HTERT RPE-1 (cell line): Measurements from ENCODE around the gene RBM47.
"Not testable (repeated sequence)": the region's sequence is repeated elsewhere in the genome, so short reads cannot be mapped to it uniquely, and the experiment has no call there.

ENCODE experiments used
- in situ Hi-C: fragments of 300-500 bp; cut with MboI; formaldehyde crosslinking; loops from 4 replicates; pipeline ENCODE4 v1.14.3; 2020; ENCODE audit warnings: low sequenced_read_pairs

Gene RBM47

DNA sequence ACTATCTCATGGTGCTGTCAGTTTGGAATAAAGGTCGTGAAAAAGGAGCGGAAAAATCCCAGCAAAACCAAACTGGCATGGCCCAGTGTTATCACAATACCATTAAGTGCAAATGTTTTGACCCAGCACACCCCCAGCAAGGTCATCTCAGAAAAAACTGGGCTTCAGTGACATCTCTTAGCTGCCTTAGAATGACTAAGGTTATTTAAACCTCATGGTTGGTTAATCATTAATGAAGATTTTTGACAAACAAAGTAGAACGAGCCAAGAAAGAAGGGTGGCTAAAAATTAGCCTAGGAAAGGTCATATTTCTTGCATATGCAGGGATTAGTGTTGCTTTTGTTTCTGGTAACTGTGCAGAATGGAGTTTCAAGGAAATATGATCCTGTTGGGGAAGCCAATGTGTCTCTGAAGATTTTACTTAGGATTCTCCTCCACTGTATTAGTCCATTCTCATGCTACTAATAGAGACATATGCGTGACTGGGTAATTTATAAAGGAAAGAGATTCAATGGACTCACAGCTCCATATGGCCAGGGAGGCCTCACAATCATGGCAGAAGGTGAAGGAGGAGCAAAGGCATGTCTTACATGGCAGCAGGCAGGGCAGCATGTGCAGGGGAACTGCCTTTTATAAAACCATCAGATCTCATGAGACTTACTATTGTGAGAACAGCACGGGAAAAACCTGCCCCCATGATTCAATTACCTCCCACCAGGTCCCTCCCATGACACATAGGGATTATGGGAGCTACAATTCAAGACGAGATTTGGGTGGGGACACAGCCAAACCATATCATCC lies 211.0 kb downstream of the RBM47 start:
- in situ Hi-C loops, result no loop called here

GRCh38 chr4:40417941-40418340 lies 211.7 kb downstream of the RBM47 start:
- in situ Hi-C loops, result no loop called here

DNA sequence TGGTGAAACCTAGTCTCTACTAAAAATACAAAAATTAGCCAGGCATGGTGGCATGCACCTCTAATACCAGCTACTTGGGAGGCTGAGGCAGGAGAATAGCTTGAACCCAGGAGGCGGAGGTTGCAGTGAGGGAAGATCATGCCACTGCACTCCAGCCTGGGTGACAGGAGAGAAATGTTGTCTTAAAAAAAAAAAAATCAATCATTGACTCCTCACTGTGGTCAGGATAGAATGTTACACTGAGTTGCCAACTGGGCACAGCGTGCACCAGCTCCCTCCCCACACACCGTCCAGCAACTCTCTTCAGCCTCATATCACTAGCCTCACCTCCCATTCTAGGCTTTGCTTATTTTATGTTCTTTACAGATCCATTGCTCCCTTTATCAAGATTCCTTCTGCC lies 215.0 kb downstream of the RBM47 start:
- in situ Hi-C loops, result no loop called here

DNA sequence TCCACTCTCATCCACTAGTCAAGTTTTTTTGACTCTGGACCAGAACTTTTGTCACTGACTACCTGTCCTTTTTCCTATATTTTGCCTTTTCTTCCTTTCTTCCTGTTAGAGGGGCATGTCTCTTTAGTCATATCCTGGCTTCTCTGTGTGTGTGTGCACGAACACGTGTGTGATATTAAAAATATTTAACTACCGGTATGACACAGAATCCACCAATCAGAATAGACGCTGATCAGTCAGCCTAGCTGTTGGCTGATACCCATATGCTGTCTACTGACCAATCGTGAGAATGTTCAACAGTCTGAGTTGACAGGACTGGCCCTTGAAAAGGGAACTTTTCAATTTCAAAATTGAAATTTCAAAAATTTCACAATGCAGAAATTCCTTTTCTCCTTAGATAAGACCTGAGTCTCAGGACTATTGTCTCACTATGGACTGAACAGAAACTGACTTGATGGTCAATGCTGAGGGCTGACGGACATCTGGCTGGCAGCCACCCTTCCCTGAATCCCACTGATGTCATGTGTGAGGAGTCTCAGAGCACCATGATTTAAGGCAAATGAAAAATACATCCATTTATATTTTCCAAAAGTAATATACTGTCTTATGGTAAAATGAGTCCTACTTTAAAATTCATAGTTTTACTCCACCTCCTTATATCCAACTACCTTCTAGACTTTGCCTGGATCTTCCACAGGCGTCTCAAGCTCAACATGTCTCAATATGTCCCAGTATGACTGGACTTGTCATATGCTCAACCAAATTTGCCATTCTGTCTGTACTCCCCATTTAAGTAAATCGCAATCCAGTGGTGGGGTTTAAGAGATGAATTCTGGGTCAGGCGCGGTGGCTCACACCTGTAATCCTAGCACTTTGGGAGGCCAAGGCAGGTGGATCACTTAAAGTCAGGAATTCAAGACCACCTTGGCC lies 216.5 kb downstream of the RBM47 start:
- in situ Hi-C loops, result no loop called here

DNA sequence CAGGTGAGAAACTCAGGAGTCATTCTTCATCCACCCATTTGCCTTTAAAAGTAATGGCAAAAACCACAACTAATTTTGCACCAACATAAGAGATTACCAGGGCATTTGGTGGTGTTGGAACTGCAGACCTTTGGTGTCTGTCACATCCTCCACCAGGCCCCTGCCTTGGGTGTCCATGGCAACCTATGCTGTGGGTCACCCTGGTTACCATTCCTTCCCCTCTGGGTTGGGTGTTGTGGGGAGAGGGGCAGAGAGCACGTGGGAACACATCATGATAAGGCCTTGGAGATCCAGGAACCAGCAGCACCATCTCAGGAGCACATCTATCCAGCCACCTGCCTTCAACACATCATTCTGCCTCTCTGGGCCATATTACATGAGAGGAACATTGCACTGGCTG lies 217.3 kb downstream of the RBM47 start:
- in situ Hi-C loops, result no loop called here

- in situ Hi-C loops, result no loop called here
These were observed 219.8 kb downstream of the RBM47 start for GRCh38 chr4:40409835-40410234.

- in situ Hi-C loops, result not testable (repeated sequence)
These were observed 222.2 kb downstream of the RBM47 start for GRCh38 chr4:40407468-40407867.

DNA sequence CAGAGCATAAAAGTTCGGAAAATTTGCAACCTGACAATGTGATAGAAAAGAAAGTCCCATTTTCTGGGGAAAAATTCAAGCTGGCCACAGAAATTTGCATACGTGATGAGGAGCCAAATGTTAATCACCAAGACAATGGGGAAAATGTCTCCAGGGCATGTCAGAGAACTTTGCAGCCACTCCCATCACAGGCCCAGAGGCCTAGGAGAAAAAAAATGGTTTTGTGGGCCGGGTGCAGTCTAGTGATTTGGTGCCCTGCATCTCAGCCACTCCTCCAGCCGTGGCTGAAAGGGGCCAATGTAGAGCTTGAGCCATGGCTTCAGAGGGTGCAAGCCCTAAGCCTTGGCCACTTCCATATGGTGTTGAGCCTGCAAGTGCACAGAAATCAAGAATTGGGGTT lies 223.3 kb downstream of the RBM47 start:
- in situ Hi-C loops, result no loop called here

DNA sequence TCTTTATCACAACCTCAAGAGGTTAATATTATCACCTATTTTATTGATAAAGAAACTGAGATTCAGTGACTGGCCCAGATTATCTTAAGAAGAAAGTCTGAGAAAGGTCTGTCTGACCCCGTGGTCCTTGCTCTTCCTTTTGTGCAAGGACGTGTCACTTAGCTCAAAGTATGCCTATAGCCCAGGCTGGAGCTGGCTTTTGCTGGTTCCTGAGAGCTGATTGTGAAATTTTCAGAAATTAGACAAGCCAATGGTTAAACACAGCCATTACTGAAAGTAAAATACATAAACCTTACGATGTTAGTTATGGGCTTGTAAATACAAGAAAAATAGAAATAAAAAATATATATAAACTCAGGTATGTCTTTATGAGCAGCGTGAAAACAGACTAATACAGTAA lies 224.5 kb downstream of the RBM47 start:
- in situ Hi-C loops, result no loop called here

DNA sequence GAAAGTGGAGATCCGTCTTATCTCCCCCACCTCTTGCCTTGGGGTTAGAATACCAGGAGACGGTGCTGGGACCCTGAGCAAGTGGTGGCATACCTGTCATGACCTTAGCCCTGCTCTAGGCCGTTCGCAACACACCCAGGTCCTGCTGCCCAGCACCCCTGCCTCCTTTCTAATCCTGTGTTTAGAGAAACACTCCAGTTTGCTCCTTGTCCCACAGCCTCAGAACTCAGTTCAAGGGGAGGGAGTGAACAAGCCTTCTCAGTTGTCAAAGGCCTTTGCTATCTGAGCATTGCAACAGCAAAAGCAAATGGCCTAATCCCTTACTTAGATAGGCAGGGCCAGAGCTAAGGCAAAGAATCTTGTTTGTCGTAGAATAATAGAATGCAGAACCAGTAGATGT lies 226.6 kb downstream of the RBM47 start:
- in situ Hi-C loops, result no loop called here

GRCh38 chr4:40402556-40402955 lies 227.1 kb downstream of the RBM47 start:
- in situ Hi-C loops, result no loop called here

- in situ Hi-C loops, result no loop called here
These were observed 228.0 kb downstream of the RBM47 start for GRCh38 chr4:40401631-40402030.

- in situ Hi-C loops, result no loop called here
These were observed 228.6 kb downstream of the RBM47 start for GRCh38 chr4:40401096-40401495.

GRCh38 chr4:40399578-40399977 lies 230.1 kb downstream of the RBM47 start:
- in situ Hi-C loops, result no loop called here

DNA sequence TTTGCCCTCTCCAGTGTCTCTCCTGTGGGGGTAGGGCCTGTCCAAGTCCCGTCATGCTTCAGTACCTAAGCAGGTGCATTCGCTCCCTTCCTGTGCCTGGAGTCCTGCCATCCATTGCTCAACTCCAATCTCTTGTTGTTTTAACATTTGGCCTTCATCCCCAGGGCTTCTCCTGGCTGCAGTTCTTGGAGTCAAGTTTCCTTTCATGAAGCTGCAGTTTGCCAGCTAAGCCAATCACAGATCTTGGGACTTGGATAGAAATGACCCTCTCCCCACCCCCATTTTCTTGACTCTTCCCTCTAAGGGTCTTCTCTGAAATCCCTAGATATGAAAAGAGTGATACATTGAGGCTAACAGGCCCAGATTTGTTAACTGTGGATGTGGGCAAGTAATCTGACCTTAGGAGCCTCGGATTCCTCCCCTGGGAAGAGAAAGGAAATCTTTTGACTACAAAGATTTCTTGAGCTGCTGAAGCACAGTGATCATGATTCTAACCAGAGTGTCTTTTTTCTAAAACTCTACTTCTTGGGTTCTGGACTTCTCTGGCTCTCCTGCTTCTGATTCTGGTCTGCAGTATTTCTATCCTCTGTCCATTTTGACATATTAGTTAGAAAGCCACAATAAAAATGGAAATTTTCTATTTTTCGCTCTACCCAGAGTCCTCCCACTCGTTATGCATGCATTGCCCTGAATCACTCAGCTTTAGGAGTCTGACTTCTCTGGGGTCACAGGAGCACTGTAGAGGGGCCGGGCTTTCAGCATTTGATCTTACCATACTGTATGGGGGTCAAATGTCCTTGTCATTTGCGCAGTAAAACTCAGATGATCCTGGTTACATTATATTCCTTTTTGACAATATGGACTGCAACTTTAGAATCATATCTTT lies 233.5 kb downstream of the RBM47 start:
- in situ Hi-C loops, result no loop called here

- in situ Hi-C loops, result no loop called here
These were observed 234.3 kb downstream of the RBM47 start for GRCh38 chr4:40395166-40395900.

- in situ Hi-C loops, result no loop called here
These were observed 235.4 kb downstream of the RBM47 start for GRCh38 chr4:40394236-40394635.

DNA sequence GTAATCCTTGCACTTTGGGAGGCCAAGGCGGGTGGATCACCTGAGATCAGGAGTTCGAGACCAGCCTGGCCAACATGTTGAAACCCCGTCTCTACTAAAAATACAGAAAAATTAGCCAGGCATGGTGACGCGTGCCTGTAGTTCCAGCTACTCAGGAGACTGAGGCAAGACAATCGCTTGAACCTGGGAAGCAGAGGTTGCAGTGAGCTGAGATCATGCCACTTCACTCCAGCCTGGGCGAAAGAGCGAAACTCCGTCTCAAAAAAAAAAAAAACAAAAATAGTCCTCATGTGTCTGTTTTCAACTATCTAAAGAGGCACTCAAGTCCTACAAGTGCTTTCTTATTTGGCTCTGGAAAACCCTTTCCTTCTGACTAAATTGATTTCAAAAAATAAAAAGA lies 237.4 kb downstream of the RBM47 start:
- in situ Hi-C loops, result not testable (repeated sequence)

DNA sequence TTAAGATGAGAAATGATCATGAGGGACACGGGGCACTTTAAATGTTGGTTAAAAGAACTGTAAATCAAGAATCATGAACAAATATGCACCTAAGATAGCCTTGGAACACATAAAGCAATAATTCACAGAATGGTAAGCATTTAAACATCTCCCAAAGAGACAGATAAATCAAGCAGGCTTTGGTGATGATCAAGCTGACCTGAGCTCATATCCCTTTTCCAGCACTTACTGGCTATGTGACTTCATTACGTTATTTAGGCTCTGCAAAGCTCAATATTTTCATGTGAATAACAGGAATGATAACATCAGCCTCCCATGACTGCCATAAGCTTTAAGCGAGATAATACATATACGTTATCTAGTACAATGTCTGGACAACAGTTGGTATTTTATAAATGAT lies 239.7 kb downstream of the RBM47 start:
- in situ Hi-C loops, result no loop called here

DNA sequence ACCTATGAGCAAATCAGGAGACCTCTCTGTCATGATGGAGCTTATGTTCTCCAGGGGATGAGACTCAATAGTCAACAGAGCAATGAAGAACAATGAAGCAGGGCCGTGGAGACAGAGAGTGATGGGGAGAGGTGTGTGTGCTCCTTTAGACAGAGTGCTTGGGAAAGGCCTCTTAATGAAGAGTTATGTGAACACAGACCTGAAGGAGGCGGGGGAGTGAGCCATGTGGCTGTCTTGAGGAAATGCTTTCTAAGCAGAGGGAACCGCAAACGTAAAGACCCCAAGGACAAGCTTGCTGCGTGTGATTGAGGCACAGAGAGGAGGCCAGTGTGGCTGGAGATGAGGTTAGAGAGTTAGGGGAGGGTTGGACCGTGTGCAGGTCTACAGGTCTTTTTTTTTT lies 241.4 kb downstream of the RBM47 start:
- in situ Hi-C loops, result no loop called here
